K562 (cell line): Measurements from ENCODE around the gene MDN1.

Experiments used
- EP300 ChIP-seq: IDR thresholded peaks from 2 replicates; pipeline ENCODE4 v1.6.1; 2012; ENCODE audit warnings: low read length, improper control_type of control experiment
- HES1 ChIP-seq: fragments of 450-650 bp; IDR thresholded peaks from 2 replicates; pipeline ENCODE4 v1.6.1; 2016; ENCODE audit warnings: low read depth, mild to moderate bottlenecking, moderate library complexity
- POLR2A ChIP-seq: fragments of 450-650 bp; conservative IDR thresholded peaks from 2 replicates; pipeline ENCODE4 v1.6.1; 2016
- RB1 ChIP-seq: fragments of 450-650 bp; IDR thresholded peaks from 2 replicates; pipeline ENCODE4 v1.6.1; 2017; ENCODE audit warnings: low read depth, mild to moderate bottlenecking
- SP1 ChIP-seq: sonication (generic); formaldehyde crosslinking; IDR thresholded peaks from 2 replicates; pipeline ENCODE4 v1.8.1; 2022; ENCODE audit warnings: mild to moderate bottlenecking, missing genetic modification reagents
- TCF7L2 ChIP-seq: fragments of 150-350 bp; IDR thresholded peaks from 2 replicates; pipeline ENCODE4 v1.6.1; 2016; ENCODE audit warnings: low read depth, mild to moderate bottlenecking, low read length, moderate library complexity
- ZNF146 ChIP-seq: IDR thresholded peaks from one replicate; pipeline ENCODE4 v1.6.1; 2018; ENCODE audit warnings: missing compliant biosample characterization; ENCODE audit not compliant: unreplicated experiment

GRCh38 chr6:89792881-89793280 lies 26.7 kb downstream of the MDN1 start:
- TF ChIP-seq RB1 (no peak), HES1 (no peak), EP300 (no peak), ZNF146 (CRISPR knock-in tag) (no peak), SP1 (CRISPR knock-in tag) (no peak), POLR2A (no peak), TCF7L2 (no peak)
